Measurements from ENCODE around the gene ALB.

ALB gene

DNA sequence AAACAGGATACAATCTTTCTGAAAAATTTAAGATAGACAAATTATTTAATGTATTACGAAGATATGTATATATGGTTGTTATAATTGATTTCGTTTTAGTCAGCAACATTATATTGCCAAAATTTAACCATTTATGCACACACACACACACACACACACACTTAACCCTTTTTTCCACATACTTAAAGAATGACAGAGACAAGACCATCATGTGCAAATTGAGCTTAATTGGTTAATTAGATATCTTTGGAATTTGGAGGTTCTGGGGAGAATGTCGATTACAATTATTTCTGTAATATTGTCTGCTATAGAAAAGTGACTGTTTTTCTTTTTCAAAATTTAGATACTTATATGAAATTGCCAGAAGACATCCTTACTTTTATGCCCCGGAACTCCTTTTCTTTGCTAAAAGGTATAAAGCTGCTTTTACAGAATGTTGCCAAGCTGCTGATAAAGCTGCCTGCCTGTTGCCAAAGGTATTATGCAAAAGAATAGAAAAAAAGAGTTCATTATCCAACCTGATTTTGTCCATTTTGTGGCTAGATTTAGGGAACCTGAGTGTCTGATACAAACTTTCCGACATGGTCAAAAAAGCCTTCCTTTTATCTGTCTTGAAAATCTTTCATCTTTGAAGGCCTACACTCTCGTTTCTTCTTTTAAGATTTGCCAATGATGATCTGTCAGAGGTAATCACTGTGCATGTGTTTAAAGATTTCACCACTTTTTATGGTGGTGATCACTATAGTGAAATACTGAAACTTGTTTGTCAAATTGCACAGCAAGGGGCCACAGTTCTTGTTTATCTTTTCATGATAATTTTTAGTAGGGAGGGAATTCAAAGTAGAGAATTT lies 5.2 kb downstream of the ALB start:
- no peak for DNase-seq (ENCODE audit: low spot score)

DNA sequence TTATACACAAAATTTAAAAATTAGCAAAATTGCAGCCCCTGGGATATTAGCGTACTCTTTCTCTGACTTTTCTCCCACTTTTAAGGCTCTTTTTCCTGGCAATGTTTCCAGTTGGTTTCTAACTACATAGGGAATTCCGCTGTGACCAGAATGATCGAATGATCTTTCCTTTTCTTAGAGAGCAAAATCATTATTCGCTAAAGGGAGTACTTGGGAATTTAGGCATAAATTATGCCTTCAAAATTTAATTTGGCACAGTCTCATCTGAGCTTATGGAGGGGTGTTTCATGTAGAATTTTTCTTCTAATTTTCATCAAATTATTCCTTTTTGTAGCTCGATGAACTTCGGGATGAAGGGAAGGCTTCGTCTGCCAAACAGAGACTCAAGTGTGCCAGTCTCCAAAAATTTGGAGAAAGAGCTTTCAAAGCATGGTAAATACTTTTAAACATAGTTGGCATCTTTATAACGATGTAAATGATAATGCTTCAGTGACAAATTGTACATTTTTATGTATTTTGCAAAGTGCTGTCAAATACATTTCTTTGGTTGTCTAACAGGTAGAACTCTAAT lies 6.0 kb downstream of the ALB start:
- DNase-seq (ENCODE audit: low spot score), result no peak

DNA sequence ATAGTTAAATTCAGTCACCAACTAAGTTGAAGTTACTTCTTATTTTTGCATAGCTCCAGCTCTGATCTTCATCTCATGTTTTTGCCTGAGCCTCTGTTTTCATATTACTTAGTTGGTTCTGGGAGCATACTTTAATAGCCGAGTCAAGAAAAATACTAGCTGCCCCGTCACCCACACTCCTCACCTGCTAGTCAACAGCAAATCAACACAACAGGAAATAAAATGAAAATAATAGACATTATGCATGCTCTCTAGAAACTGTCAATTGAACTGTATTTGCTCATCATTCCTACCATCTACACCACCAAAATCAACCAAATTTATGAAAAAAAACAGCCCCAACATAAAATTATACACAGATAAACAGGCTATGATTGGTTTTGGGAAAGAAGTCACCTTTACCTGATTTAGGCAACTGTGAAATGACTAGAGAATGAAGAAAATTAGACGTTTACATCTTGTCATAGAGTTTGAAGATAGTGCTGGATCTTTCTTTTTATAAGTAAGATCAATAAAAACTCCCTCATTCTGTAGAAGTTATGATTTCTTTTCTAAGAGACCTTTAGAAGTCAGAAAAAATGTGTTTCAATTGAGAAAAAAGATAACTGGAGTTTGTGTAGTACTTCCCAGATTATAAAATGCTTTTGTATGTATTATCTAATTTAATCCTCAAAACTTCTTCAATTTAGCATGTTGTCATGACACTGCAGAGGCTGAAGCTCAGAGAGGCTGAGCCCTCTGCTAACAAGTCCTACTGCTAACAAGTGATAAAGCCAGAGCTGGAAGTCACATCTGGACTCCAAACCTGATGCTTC lies 7.0 kb downstream of the ALB start:
- DNase-seq (ENCODE audit: low spot score), result no peak

DNA sequence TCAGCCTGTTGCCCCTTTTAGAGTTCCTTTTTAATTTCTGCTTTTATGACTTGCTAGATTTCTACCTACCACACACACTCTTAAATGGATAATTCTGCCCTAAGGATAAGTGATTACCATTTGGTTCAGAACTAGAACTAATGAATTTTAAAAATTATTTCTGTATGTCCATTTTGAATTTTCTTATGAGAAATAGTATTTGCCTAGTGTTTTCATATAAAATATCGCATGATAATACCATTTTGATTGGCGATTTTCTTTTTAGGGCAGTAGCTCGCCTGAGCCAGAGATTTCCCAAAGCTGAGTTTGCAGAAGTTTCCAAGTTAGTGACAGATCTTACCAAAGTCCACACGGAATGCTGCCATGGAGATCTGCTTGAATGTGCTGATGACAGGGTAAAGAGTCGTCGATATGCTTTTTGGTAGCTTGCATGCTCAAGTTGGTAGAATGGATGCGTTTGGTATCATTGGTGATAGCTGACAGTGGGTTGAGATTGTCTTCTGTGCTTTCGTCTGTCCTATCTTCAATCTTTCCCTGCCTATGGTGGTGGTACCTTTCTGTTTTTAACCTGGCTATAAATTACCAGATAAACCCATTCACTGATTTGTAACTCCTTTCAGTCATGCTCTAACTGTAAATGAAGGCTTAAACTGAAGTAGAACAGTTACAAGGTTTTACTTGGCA lies 7.8 kb downstream of the ALB start:
- DNase-seq (ENCODE audit: low spot score), result no peak

DNA sequence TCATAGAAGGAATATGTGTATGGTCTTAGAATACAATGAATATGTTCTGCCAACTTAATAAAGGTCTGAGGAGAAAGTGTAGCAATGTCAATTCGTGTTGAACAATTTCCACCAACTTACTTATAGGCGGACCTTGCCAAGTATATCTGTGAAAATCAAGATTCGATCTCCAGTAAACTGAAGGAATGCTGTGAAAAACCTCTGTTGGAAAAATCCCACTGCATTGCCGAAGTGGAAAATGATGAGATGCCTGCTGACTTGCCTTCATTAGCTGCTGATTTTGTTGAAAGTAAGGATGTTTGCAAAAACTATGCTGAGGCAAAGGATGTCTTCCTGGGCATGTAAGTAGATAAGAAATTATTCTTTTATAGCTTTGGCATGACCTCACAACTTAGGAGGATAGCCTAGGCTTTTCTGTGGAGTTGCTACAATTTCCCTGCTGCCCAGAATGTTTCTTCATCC lies 9.2 kb downstream of the ALB start:
- no peak for DNase-seq (ENCODE audit: low spot score)

DNA sequence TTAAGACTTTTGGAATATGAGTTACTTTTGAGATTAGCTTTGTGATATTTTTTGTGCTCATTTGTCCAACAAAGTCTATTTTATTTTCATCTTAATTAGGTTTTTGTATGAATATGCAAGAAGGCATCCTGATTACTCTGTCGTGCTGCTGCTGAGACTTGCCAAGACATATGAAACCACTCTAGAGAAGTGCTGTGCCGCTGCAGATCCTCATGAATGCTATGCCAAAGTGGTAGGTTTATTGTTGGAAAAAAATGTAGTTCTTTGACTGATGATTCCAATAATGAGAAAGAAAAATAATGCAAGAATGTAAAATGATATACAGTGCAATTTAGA lies 10.8 kb downstream of the ALB start:
- DNase-seq (ENCODE audit: low spot score), result no peak

DNA sequence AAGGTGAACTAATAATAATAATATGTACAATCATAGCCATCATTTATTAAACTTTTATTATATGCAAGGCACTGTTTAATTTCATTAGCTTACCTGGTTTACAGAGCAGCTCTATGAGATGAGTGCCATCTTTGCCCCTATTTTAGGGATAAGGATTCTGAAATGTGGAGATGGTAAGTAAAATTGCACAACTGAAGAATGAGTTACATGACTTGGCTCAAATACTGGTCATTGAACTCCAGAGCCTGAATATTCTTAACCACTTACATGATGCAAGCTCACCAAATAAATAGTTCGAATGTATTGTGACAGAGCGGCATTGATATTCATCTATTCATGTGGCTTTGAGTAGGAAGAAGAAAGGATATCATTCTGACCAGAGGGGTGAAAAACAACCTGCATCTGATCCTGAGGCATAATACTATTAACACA lies 11.7 kb downstream of the ALB start:
- no peak for DNase-seq (ENCODE audit: low spot score)

DNA sequence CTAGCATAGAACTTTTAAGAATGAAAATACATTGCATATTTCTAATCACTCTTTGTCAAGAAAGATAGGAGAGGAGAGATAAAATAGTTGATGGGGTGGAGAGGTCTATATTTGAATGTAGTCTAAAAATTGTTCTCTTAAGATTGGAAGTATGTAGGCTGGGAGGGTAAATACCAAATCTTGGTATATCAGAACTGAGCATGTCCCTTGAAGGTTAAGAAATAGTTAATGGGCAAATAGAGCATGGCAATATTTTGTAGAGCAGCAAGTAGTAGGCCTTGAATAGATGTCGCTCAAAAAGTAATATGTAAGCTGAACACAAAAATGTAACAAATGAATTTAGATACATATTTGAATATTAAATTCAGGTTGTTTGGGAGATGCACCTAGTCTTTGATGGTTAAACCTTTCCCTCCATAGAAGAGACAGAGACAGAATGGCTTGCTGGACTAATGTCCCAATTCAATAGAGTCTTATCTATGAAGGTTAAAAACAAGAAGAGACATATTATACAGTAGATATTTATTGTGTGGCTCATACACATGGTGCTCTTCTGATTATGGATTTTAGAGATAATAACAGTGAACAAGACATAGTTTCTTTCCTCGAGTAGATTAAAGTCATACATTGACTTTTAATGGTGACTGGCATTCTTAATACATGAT lies 12.5 kb downstream of the ALB start:
- no peak for DNase-seq (ENCODE audit: low spot score)

DNA sequence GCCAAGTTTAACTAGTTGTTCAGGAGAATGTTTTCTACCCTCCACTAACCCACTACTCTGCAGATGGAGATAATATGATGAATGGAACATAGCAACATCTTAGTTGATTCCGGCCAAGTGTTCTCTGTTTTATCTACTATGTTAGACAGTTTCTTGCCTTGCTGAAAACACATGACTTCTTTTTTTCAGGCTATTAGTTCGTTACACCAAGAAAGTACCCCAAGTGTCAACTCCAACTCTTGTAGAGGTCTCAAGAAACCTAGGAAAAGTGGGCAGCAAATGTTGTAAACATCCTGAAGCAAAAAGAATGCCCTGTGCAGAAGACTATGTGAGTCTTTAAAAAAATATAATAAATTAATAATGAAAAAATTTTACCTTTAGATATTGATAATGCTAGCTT lies 13.3 kb downstream of the ALB start:
- DNase-seq (ENCODE audit: low spot score), result no peak

DNA sequence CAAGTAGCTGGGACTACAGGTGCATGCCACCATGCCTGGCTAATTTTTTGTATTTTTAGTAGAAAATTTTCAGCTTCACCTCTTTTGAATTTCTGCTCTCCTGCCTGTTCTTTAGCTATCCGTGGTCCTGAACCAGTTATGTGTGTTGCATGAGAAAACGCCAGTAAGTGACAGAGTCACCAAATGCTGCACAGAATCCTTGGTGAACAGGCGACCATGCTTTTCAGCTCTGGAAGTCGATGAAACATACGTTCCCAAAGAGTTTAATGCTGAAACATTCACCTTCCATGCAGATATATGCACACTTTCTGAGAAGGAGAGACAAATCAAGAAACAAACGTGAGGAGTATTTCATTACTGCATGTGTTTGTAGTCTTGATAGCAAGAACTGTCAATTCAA lies 13.9 kb downstream of the ALB start:
- DNase-seq (ENCODE audit: low spot score), result no peak

DNA sequence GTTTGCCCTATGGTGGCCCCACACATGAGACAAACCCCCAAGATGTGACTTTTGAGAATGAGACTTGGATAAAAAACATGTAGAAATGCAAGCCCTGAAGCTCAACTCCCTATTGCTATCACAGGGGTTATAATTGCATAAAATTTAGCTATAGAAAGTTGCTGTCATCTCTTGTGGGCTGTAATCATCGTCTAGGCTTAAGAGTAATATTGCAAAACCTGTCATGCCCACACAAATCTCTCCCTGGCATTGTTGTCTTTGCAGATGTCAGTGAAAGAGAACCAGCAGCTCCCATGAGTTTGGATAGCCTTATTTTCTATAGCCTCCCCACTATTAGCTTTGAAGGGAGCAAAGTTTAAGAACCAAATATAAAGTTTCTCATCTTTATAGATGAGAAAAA lies 14.6 kb downstream of the ALB start:
- no peak for DNase-seq (ENCODE audit: low spot score)

DNA sequence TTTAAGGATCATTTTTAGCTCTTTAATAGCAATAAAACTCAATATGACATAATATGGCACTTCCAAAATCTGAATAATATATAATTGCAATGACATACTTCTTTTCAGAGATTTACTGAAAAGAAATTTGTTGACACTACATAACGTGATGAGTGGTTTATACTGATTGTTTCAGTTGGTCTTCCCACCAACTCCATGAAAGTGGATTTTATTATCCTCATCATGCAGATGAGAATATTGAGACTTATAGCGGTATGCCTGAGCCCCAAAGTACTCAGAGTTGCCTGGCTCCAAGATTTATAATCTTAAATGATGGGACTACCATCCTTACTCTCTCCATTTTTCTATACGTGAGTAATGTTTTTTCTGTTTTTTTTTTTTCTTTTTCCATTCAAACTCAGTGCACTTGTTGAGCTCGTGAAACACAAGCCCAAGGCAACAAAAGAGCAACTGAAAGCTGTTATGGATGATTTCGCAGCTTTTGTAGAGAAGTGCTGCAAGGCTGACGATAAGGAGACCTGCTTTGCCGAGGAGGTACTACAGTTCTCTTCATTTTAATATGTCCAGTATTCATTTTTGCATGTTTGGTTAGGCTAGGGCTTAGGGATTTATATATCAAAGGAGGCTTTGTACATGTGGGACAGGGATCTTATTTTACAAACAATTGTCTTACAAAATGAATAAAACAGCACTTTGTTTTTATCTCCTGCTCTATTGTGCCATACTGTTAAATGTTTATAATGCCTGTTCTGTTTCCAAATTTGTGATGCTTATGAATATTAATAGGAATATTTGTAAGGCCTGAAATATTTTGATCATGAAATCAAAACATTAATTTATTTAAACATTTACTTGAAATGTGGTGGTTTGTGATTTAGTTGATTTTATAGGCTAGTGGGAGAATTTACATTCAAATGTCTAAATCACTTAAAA lies 15.3 kb downstream of the ALB start:
- DNase-seq (ENCODE audit: low spot score), result no peak

DNA sequence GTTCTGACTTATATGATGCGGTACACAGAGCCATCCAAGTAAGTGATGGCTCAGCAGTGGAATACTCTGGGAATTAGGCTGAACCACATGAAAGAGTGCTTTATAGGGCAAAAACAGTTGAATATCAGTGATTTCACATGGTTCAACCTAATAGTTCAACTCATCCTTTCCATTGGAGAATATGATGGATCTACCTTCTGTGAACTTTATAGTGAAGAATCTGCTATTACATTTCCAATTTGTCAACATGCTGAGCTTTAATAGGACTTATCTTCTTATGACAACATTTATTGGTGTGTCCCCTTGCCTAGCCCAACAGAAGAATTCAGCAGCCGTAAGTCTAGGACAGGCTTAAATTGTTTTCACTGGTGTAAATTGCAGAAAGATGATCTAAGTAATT lies 16.5 kb downstream of the ALB start:
- DNase-seq (ENCODE audit: low spot score), result no peak

DNA sequence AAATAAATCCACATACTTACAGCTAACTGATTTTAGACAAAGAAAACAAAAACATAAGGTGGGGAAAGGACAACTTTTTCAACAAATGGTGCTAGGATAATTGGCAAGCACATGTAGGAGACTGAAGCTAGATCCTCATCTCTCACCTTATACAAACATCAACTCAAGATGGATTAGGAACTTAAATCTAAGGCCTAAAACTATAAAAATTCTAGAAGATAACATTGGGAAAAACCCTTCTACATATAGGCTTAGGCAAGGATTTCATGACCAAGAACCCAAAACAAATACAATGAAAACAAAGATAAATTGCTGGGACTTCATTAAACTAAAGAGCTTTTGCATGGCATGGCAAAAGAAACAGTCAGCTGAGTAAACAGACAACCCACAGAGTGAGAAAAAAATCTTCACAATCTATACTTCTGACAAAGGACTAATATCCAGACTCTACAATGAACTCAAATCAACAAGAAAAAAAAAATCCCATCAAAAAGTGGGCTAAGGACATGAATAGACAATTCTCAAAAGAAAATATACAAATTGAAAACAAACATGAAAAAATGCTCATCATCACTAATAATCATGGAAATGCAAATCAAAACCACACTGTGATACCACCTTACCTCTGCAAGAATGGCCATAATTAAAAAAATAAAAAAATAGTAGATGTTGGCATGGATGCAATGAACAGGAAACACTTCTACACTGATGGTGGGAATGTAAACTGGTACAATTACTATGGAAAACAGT lies 17.8 kb downstream of the ALB start:
- no peak for DNase-seq (ENCODE audit: low spot score)

DNA sequence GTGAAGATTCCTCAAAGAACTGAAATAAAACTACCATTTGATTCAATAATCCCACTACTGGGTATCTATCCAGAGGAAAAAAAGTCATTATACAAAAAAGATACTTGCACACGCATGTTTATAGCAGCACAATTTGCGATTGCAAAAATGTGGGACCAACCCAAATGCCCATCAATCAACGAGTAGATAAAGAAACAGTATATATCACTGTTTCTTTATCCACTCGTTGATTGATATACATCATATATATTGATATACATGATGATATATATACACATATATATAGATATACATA lies 18.3 kb downstream of the ALB start:
- DNase-seq (ENCODE audit: low spot score), result no peak

DNA sequence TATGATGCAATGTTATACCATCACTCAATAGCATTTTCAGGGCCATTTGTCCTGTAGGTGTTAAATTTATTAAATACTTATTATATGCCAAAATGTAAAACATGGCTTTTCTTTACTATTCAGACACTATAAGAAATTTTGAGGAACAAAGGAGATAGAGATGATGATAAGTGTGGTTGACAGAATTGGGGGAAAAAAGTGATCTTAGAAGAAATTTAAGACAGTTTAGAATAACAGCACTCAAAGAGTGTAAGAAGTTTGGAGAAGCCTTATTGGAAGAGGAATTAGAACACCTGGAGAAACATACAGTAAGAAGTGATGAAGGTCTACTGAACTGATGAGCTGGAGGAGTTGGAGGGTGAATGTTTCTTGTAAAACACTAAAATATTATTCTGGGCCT lies 19.1 kb downstream of the ALB start:
- DNase-seq (ENCODE audit: low spot score), result no peak

DNA sequence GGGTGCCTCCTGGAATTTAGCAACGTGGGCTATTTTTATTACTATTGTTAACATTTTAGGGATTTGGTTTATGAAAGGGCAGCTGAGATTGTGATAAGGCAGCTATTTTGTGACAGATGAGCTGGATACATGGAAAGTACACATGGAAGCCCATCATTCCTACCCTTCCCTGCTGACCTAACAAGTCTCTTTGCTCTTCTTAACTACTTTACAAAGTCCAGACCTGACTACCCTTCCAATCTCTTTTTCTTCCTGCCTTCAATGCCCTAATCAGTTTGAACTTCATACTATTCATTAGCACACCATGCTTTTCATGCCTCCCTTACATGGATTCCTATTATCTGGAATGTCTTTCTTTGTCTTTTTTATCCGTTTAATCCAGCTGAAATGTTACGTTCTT lies 22.6 kb downstream of the ALB start:
- no peak for DNase-seq (ENCODE audit: low spot score)

DNA sequence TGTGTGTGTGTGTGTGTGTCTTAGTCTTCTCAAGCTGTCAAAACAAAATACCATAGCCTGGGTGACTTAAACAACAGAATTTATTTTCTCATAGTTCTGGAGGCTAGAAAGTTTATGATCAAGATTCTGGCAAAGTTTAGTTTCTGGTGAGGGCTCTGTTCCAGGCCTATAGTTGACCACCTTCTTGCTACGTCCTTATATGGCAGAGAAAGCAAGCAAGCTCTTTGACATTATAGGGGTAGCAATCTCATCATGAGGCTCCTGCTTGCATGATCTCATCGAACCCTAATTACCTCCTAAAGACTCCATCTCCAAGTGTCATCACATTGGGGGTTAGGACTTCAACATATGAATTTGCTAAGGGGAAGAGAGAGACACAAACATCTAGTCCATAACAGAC lies 25.0 kb downstream of the ALB start:
- DNase-seq (ENCODE audit: low spot score), result no peak

DNA sequence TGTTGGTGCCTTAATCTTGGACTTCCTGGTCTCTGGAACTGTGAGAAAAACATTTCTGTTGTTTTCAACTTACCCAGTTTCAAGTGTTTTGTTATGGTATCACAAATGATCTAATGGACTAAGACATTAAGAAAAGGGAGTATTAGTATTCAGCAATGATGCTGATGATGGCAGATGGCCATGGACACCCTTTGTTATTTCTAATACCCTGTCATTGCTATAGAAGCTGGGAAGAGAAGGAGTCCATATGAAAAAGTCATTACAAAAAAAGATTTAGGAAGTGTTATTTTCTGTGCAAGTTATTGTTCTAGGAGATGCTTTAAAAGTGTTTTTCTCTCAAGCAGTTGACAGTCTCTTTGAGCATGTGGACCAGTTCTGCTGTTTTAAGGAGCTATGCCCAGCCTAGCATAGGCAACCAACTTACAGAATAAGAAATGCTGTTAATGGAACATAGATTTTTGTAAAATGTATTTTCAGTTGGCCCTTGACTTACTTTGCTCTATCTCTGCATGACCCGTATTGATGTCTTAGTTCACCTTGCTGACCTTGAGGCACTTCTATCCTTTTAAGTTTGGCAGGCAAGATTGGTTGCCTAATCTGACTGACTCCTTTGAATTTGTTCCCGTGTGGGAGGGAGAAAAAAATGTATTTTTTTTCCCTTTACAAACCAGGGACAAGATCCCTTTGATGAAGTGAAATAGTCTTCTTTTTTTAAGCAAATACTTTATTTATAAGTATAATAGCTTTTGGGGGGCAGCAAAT lies 25.9 kb downstream of the ALB start:
- DNase-seq (ENCODE audit: low spot score), result no peak

DNA sequence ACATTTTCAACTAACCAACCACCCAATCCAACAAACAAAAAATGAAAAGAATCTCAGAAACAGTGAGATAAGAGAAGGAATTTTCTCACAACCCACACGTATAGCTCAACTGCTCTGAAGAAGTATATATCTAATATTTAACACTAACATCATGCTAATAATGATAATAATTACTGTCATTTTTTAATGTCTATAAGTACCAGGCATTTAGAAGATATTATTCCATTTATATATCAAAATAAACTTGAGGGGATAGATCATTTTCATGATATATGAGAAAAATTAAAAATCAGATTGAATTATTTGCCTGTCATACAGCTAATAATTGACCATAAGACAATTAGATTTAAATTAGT lies 27.7 kb downstream of the ALB start:
- no peak for DNase-seq (ENCODE audit: low spot score)

Measured in hematopoietic multipotent progenitor cell treated with erythropoietin and hydrocortisone succinate and interleukin-3 and kit ligand, for 15 days (in vitro differentiated cells).